GM21737 (cell line): ENCODE measurements around the gene VARS1.
"Not testable (repeated sequence)": the region's sequence is repeated elsewhere in the genome, so short reads cannot be mapped to it uniquely, and the experiment has no call there.

Experiments used
- ATAC-seq: cut with Tn5 transposase; IDR thresholded peaks from one replicate; pipeline ENCODE4 v1.9.1; 2021; ENCODE audit warnings: mild to moderate bottlenecking, moderate library complexity; ENCODE audit not compliant: unreplicated experiment

VARS1 gene

DNA sequence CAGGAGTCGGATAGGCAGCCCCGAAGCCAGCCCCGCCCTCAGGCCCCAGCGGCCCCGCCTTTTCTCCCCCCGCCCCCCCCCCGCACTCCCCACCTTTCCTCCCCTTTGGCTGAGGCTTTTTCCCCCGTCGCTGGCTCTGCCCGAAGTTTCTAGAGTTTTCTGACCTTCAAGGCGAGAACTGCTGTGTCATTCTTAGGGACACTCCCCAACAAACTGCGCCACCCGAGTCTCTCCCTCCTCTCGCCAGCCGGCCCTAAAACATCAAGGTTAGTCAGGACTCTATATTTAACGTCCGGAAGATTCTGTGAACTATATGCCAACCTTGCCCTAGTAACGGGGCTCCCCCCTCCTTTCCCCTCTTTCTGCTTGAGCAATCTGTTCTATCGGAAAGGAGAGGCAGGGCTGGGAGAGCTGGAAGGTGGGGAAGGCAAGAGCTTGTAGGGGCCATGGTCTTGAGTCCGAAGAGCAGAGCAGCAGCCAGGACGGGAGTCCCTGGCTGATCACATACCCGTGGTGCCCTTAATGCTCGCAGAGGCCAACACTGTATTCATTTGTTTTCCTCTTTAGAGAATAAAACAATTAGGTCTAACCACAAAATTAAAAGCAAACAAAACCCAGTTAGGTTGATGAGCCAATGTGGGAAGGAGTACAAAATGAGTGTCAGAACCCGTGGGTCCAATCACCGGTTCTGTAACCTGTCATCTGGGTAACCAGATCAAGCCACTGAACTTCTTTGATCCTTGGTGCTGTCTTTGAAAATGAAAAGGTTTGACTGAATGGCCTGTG lies 26.7 kb upstream of the VARS1 start:
- no peak for ATAC-seq

DNA sequence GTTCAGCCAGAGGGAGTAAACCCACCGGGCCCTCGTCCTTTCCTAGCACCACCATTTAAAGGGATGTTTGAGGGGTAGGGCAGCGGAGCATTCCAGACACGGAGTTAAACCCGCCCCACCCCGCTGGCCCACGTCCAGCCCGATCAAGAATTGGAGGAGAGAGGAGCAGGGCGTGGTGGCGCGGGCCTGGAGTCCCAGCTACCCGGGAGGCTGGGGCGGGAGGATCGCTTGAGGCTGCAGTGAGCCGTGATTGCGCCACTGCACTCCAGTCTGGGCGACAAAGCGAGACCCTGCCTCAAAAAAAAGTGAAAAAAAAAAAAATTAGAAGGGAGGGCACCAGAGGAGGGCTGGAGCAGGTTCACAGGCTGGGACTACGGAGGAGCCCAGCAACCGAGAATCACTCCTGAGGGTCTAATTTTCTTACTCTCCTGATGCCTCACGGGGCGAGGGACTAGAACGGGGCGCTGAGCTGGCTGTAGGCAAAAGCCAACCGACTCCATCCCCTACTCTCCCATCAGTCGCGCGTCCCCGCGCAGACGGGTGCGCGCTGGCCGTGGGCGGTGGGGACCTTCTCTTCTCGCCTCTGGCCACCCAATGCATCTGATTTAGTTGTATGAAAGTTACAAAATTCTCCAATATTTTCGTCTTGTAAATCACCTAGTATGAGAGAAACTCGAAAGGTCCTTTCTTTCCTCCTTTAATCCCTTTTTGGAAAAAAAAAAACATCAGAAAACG lies 25.9 kb upstream of the VARS1 start:
- no peak for ATAC-seq

GRCh38 chr6:31820399-31820798 lies 24.8 kb upstream of the VARS1 start:
- ATAC-seq, result not testable (repeated sequence)

- no peak for ATAC-seq
Observed at GRCh38 chr6:31819871-31820299, 24.3 kb upstream of the VARS1 start.

DNA sequence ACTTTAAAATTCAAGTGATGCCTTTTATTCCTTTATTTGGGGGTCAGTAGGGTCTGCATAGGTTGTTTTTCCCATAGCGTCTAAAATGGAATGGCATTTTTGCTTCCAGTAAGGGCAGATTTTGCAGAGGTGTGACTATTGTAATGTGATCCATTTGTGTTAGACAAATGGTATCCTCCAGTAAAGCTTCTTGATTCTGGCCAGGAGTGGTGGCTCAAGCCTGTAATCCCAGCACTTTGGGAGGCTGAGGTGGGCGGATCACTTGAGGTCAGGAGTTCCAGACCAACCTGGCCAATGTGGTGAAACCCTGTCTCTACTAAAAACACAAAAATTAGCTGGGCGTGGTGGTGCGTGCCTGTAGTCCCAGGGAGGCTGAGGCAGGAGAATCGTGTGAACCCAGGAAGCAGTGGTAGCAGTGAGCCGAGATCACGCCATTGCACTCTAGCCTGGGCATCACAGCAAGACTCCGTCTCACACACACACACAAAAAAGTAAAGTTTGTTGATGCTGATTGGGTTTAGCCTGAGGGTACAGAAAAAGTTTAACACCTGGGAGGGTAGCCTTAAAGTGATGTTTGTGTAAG lies 22.5 kb upstream of the VARS1 start:
- not testable (repeated sequence) for ATAC-seq

DNA sequence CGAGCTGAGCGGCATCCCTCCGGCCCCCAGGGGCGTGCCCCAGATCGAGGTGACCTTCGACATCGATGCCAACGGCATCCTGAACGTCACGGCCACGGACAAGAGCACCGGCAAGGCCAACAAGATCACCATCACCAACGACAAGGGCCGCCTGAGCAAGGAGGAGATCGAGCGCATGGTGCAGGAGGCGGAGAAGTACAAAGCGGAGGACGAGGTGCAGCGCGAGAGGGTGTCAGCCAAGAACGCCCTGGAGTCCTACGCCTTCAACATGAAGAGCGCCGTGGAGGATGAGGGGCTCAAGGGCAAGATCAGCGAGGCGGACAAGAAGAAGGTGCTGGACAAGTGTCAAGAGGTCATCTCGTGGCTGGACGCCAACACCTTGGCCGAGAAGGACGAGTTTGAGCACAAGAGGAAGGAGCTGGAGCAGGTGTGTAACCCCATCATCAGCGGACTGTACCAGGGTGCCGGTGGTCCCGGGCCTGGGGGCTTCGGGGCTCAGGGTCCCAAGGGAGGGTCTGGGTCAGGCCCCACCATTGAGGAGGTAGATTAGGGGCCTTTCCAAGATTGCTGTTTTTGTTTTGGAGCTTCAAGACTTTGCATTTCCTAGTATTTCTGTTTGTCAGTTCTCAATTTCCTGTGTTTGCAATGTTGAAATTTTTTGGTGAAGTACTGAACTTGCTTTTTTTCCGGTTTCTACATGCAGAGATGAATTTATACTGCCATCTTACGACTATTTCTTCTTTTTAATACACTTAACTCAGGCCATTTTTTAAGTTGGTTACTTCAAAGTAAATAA lies 21.8 kb upstream of the VARS1 start:
- not testable (repeated sequence) for ATAC-seq

DNA sequence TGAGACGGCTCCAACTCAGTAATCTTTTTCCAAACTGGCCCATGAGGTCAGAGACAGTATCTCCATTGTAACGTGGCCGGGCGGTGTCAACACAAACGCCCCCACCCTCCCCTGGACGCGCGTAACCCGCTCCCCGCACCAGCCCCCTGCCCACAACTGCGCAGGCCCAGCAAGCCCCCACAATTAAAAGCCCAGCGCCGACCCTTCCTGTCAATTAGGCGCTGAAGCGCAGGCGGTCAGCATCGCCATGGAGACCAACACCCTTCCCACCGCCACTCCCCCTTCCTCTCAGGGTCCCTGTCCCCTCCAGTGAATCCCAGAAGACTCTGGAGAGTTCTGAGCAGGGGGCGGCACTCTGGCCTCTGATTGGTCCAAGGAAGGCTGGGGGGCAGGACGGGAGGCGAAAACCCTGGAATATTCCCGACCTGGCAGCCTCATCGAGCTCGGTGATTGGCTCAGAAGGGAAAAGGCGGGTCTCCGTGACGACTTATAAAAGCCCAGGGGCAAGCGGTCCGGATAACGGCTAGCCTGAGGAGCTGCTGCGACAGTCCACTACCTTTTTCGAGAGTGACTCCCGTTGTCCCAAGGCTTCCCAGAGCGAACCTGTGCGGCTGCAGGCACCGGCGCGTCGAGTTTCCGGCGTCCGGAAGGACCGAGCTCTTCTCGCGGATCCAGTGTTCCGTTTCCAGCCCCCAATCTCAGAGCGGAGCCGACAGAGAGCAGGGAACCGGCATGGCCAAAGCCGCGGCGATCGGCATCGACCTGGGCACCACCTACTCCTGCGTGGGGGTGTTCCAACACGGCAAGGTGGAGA lies 19.7 kb upstream of the VARS1 start, which contains the start of the genes HSPA1A and HSPA1L:
HSPA1A (plus strand) TSS at position 519 of the 814 bp plus-strand sequence; CDS start at position 733, 214 bp downstream.
HSPA1L (minus strand) TSS at position 259 of the 814 bp plus-strand sequence. CDS start 3,311 bp downstream, outside the sequence.
- ATAC-seq, result no peak

- ATAC-seq, result no peak
Observed at GRCh38 chr6:31814677-31815024, 19.1 kb upstream of the VARS1 start.

DNA sequence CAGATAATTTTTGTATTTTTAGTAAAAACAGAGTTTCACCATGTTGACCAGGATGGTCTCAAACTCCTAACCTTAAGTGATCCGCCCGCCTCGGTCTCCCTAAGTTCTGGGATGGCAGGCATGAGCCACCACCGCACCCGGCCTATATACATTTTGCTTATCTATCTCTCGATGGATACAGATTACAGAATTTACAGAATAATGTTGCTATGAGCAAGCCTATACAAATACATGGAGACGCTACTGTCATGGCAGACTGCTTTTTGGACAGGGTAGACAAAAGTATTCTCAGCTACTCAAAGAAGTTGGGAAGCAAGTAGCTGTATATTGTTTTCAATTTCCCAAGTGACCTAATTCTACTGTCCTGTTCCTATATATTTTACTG lies 17.9 kb upstream of the VARS1 start:
- ATAC-seq, result no peak

DNA sequence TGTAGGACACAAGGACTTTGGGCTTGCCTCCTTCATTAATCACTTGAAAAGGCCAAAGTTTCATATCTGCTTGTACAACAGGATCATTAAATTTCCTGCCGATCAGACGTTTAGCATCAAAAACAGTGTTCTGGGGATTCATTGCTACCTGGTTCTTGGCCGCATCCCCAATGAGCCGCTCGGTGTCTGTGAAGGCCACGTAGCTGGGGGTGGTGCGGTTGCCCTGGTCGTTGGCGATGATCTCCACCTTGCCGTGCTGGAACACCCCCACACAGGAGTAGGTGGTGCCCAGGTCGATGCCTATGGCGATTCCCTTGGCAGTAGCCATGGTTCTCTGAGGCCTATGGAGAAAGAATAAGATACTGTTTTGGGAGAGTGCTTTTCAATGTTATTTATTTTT lies 16.1 kb upstream of the VARS1 start:
- no peak for ATAC-seq

DNA sequence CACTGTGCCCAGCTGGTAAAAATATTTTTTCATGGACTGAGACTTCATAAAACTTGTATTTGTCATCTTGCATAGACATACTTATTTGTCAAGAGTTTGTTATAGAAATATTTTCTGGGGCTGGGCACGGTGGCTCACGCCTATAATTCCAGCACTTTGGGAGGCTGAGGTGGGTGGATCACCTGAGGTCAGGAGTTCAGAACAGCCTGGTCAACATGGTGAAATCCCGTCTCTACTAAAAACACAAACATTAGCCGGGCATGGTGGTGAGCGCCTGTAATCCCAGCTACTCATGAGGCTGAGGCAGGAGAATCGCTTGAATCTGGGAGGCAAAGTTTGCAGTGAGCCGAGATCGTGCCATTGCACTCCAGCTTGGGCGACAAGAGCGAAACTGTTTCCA lies 13.0 kb upstream of the VARS1 start:
- ATAC-seq, result not testable (repeated sequence)

DNA sequence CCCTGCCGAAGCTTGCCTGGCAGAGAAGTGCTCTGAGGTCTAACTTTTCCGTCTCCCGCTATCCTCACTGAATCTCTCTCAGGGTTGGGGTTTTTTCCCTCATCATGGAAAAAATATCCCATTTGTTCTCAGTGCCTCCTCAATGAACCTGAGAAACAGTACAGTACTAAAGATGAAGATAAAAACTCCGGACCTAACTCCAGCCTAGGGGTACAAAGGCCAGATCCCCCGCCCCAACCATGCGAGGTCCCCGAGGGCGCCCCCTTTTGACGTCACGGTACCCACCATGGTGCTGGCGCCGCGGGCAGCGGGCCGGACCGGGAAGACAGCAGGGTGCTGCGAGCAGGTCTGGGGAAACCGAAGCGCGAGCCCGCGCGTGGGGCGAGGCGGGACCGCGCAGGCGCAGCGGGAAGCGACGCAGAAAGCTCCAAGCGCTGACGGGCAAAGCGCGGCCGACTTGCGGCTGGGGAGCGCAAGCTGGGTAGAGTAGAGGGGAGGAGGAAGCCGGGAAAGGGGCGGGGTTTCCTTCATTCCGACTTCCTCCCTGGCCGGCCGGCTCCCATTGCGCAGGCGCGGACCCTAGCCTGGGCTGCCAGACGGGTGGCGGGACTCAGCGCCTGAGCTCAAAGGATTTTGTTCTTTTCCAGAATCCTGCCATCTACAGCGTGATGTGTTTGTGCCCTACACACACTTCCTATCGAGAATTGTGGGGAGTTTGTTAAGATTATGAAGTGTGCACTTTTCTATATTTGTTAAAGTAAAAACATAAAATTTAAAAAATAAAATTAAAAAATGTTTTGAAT lies 11.1 kb upstream of the VARS1 start, which contains the start of gene LSM2:
LSM2 (minus strand) TSS at position 497 of the 803 bp plus-strand sequence; CDS start at position 288, 209 bp downstream.
- ATAC-seq, result peak; percentile 80

GRCh38 chr6:31805939-31806469 lies 10.5 kb upstream of the VARS1 start:
- peak; percentile 6 for ATAC-seq

- ATAC-seq, result not testable (repeated sequence)
Observed at GRCh38 chr6:31801031-31801927, 5.7 kb upstream of the VARS1 start.

- no peak for ATAC-seq
Observed at GRCh38 chr6:31799781-31800180, 4.2 kb upstream of the VARS1 start.

DNA sequence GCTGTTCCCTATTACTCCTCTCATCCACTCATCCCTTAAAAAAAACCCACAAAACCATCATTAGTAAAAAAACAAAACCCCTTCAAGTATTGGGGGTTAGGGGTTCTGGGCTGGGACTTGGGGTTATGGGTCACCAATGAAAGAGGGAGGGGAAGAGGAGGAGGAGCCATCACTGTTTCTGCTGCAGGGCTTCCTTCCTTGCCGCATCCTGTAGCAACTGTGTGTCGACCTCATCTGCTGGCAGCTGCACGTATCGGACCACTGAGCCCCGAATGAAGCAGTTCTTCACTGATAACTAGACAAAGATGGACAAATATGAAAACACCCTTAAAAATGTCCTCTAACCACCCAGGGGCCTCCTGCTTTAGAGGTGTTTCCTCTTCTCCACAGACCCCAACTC lies 2.0 kb upstream of the VARS1 start:
- ATAC-seq, result no peak

GRCh38 chr6:31796993-31797385 lies 1.4 kb upstream of the VARS1 start:
- no peak for ATAC-seq
